ENCODE data around the gene EHD1. TPM values are rescaled to one million over a fixed set of nuclear protein-coding genes. Genes with fewer than 3 reads are reported as not detected.
A peak's percentile ranks its signal among the peaks of the same experiment; 100 is the strongest.

Gene EHD1
- polyA plus RNA-seq, 1 donor (not counting 4 experiments of a cell fraction or from before 2014, with no cell fraction given): 73.9 TPM

DNA sequence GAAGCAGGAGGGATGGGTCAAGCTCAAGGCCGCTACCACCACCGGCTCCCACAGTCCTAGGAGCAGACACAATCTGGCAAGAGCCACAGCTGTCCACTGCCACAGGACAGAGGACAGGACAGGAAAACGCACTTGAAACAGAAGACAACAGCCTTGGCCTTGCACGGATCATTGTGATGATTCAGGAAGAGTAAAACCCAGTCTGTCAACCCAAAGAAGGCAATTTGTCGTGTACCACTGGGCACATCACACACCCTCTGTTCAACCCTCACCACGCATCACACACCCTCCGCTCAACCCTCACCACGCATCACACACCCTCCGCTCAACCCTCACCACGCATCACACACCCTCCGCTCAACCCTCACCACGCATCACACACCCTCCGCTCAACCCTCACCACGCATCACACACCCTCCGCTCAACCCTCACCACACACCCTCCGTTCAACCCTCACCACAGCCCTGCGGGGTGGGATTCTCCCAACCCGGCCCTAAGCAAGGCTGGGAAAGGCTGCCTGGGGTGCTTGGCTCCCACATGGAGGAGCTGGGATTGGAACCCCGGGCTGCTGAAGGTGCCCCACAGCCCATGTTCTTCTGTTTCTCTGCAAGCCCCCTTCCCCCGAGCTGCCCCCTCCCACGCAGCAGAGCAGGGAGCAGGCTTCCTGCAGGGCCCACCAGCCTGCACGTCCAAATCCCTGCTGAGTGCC lies 22.7 kb downstream of the EHD1 start:
- H3K9ac ChIP-seq (ENCODE audit: control insufficient read depth, extremely low read depth, insufficient read depth, low read length): peak overlapping the region; percentile 80
- TF ChIP-seq EZH2 (IDR thresholded peaks at IDR 0.05; ENCODE audit: low read length): no peak
- TF ChIP-seq, protein P1, sequence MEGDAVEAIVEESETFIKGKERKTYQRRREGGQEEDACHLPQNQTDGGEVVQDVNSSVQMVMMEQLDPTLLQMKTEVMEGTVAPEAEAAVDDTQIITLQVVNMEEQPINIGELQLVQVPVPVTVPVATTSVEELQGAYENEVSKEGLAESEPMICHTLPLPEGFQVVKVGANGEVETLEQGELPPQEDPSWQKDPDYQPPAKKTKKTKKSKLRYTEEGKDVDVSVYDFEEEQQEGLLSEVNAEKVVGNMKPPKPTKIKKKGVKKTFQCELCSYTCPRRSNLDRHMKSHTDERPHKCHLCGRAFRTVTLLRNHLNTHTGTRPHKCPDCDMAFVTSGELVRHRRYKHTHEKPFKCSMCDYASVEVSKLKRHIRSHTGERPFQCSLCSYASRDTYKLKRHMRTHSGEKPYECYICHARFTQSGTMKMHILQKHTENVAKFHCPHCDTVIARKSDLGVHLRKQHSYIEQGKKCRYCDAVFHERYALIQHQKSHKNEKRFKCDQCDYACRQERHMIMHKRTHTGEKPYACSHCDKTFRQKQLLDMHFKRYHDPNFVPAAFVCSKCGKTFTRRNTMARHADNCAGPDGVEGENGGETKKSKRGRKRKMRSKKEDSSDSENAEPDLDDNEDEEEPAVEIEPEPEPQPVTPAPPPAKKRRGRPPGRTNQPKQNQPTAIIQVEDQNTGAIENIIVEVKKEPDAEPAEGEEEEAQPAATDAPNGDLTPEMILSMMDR (optimal IDR thresholded peaks at IDR 0.05 in 1 of 3, IDR thresholded peaks at IDR 0.05 in 1 of 3, conservative IDR thresholded peaks at IDR 0.05 in 1 of 3; ENCODE audit: extremely low read depth in 1 of 3, insufficient read depth in 2 of 3, low read length in 3 of 3): no peak
- H3K79me2 ChIP-seq (ENCODE audit: control insufficient read depth, insufficient read depth, low read length): peaks cover 34% of the 10 kb centered on the region
- no peaks in the 10 kb centered on the region for H3K9me1 ChIP-seq (ENCODE audit: control insufficient read depth, extremely low read depth, insufficient read depth, low read length)
- H3K4me1 ChIP-seq (ENCODE audit: control insufficient read depth, extremely low read depth, insufficient read depth, low read length): peaks cover 45% of the 10 kb centered on the region
- no peaks in the 10 kb centered on the region for H4K20me1 ChIP-seq (ENCODE audit: control insufficient read depth, extremely low read depth, insufficient read depth, low read length)
- H3K9me3 ChIP-seq (ENCODE audit: control insufficient read depth, low read depth, low read length): no peaks in the 10 kb centered on the region
- no peak overlapping the region for H2AFZ ChIP-seq (ENCODE audit: control insufficient read depth, low read length)
- DNase-seq (ENCODE audit: low read depth, low spot score) (no peak), FAIRE-seq (no peak)
- no peak overlapping the region for H3K4me3 ChIP-seq (ENCODE audit: control insufficient read depth in 2 of 3, extremely low read depth in 1 of 3, insufficient read depth in 2 of 3, low read depth in 1 of 3, low read length in 3 of 3)
- peak overlapping the region; percentile 66 for H3K4me2 ChIP-seq (ENCODE audit: control insufficient read depth, extremely low read depth, insufficient read depth, low read depth, low read length)
- H3K27me3 ChIP-seq (ENCODE audit: control insufficient read depth, extremely low read depth, insufficient read depth, low read length): no peaks in the 10 kb centered on the region
- dilution Hi-C loops (cut with MboI; ENCODE audit: extremely low pct_ligation_motif_present, low sequenced_read_pairs): no loop called here
- peaks cover 26 to 64% of the 10 kb centered on the region in 2 experiments for H3K36me3 ChIP-seq (ENCODE audit: control insufficient read depth in 2 of 2, extremely low read depth in 1 of 2, insufficient read depth in 2 of 2, low read length in 2 of 2)
- H3K27ac ChIP-seq (ENCODE audit: control insufficient read depth, insufficient read depth, low read length): peak overlapping the region; percentile 88

DNA sequence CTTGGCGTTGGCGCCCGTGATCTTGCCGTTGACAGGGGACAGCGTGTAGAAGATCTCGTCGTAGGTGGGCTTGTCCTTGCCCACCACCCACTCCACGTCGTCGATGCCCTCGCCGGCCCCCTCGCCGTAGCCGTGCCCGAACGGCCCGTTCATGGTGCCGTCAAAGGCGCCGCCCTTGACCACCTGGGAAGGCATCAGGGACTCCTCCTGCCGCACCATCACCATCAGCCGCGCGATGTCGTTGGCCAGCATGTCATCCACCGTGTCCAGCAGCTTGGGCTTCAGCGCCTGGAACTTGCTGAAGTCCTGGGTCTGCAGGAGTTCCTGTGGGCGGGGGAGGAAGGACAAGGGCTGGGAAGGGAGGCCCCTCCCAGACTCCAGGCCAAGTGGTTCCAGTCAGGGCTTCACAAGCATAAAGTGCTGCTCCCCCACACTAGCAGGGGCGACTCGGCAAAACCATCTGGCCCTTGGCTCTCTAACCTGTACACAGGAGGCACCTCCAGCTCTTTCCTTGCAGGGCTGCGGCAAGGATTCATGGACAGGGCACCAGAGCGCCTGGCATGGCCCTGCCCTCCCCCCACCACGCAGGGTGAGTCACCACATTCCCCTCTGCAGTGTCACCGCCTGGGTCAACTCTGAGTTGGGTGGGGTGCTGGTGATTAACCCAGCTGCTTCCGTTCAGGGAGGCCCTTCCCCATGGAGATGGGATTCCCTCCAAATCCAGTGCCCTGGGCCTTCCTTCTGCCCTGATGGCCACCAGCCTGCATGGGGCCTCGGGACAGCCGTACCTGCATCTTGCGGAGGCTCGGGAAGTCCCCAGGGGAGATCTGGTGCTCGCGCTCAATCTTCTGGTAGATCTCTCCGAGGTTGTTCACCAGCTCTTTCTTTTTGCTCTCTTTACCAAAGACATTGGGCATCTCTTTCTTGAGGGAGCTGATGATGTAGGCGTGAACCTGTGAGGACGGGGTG lies 23.6 kb downstream of the EHD1 start:
- peak; percentile 89 for FAIRE-seq
- Histone ChIP-seq H3K9me1 (ENCODE audit: control insufficient read depth, extremely low read depth, insufficient read depth, low read length) (no peaks in the 10 kb centered on the region), H3K9ac (ENCODE audit: control insufficient read depth, extremely low read depth, insufficient read depth, low read length) (peak overlapping the region; percentile 80), H2AFZ (ENCODE audit: control insufficient read depth, low read length) (no peak overlapping the region), H3K4me1 (ENCODE audit: control insufficient read depth, extremely low read depth, insufficient read depth, low read length) (peaks cover 47% of the 10 kb centered on the region), H3K27me3 (ENCODE audit: control insufficient read depth, extremely low read depth, insufficient read depth, low read length) (no peaks in the 10 kb centered on the region), H3K4me2 (ENCODE audit: control insufficient read depth, extremely low read depth, insufficient read depth, low read depth, low read length) (peak overlapping the region; percentile 69), H3K4me3 (ENCODE audit: control insufficient read depth in 2 of 3, extremely low read depth in 1 of 3, insufficient read depth in 2 of 3, low read depth in 1 of 3, low read length in 3 of 3) (peak overlapping the region in 2 of 3 experiments; percentile 14 to 24), H3K36me3 (ENCODE audit: control insufficient read depth in 2 of 2, extremely low read depth in 1 of 2, insufficient read depth in 2 of 2, low read length in 2 of 2) (peaks cover 22 to 64% of the 10 kb centered on the region in 2 experiments), H3K9me3 (ENCODE audit: control insufficient read depth, low read depth, low read length) (no peaks in the 10 kb centered on the region), H3K79me2 (ENCODE audit: control insufficient read depth, insufficient read depth, low read length) (peaks cover 29% of the 10 kb centered on the region), H3K27ac (ENCODE audit: control insufficient read depth, insufficient read depth, low read length) (peak overlapping the region; percentile 88), H4K20me1 (ENCODE audit: control insufficient read depth, extremely low read depth, insufficient read depth, low read length) (no peaks in the 10 kb centered on the region)
- no peak for TF ChIP-seq EZH2 (IDR thresholded peaks at IDR 0.05; ENCODE audit: low read length)
- TF ChIP-seq, protein P1 (optimal IDR thresholded peaks at IDR 0.05 in 1 of 3, IDR thresholded peaks at IDR 0.05 in 1 of 3, conservative IDR thresholded peaks at IDR 0.05 in 1 of 3; ENCODE audit: extremely low read depth in 1 of 3, insufficient read depth in 2 of 3, low read length in 3 of 3): no peak
- dilution Hi-C loops (cut with MboI; ENCODE audit: extremely low pct_ligation_motif_present, low sequenced_read_pairs): no loop called here
- peak; percentile 84 for DNase-seq (ENCODE audit: low read depth, low spot score)
